Measurements from ENCODE around the gene TFDP2. TPM values are rescaled to one million over a fixed set of nuclear protein-coding genes. Genes with fewer than 3 reads are reported as not detected.

The TFDP2 gene
- total RNA-seq, 6 donors from 2014 or later, result 25.1 to 48.5 (median 30.8) TPM

DNA sequence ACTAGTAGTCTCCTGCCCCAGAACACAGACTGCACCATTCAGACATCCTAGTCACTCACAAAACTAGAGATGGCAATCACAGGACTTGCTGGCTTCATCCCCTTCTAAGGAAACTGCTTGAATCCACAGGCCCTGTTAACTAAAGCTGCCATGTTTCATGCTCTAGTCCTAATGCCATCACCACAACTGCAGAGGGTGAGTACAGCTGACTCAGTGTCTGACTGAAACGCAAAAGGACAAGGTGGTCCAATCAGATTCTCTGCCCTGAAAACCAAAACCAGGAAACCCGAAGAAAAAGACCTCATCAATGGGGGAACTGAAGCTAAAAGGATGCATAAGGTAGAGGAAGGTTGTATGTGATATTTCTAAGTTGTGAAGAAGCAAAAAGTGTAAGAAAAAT is 25.2 kb upstream of the TFDP2 start:
- H3K4me3 ChIP-seq, result no peak overlapping the region
- no peaks in the 10 kb centered on the region for H3K27me3 ChIP-seq
- H3K27ac ChIP-seq, result no peak overlapping the region
- DNase-seq (no peak), ATAC-seq (ENCODE audit: low FRiP score in 2 of 2) (no peak)
- peaks cover 4 to 75% (median 25%) of the 10 kb centered on the region in 4 donors for H3K36me3 ChIP-seq
- H3K4me1 ChIP-seq, result no peaks in the 10 kb centered on the region
- 91 to 96% methylated on average over 2 of the region's 2 CpGs for WGBS, 2 donors
- H3K9me3 ChIP-seq, result no peaks in the 10 kb centered on the region
- TF ChIP-seq, protein P1, sequence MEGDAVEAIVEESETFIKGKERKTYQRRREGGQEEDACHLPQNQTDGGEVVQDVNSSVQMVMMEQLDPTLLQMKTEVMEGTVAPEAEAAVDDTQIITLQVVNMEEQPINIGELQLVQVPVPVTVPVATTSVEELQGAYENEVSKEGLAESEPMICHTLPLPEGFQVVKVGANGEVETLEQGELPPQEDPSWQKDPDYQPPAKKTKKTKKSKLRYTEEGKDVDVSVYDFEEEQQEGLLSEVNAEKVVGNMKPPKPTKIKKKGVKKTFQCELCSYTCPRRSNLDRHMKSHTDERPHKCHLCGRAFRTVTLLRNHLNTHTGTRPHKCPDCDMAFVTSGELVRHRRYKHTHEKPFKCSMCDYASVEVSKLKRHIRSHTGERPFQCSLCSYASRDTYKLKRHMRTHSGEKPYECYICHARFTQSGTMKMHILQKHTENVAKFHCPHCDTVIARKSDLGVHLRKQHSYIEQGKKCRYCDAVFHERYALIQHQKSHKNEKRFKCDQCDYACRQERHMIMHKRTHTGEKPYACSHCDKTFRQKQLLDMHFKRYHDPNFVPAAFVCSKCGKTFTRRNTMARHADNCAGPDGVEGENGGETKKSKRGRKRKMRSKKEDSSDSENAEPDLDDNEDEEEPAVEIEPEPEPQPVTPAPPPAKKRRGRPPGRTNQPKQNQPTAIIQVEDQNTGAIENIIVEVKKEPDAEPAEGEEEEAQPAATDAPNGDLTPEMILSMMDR (IDR thresholded peaks at IDR 0.05), result no peak
- TF ChIP-seq POLR2A (IDR thresholded peaks at IDR 0.05) (no peak), EP300 (IDR thresholded peaks at IDR 0.05) (no peak), POLR2AphosphoS5 (IDR thresholded peaks at IDR 0.05) (no peak)

DNA sequence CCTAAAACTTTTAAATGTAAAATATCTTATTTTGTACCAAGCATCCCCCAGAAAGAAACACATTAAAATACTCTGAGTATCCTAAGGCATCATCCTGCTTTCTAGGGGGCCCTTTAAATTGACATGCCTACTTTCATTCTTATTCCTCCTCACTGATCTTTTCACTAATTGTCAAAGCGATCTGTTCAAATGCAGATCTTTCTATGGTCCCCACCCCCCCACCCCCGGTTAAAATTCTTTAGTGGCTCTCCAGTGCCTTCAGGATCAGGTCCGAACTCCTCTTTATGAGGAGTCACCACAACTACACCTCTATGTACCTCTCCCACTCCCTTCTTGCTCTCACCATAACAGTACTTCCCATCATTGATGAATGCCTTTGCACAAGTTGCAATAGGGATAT is 19.2 kb upstream of the TFDP2 start:
- WGBS, 2 donors, result 76 to 85% methylated on average over 3 of the region's 3 CpGs
- H3K36me3 ChIP-seq, result peaks cover 4 to 50% (median 17%) of the 10 kb centered on the region in 4 donors
- no peak for ATAC-seq (ENCODE audit: low FRiP score in 2 of 2)

DNA sequence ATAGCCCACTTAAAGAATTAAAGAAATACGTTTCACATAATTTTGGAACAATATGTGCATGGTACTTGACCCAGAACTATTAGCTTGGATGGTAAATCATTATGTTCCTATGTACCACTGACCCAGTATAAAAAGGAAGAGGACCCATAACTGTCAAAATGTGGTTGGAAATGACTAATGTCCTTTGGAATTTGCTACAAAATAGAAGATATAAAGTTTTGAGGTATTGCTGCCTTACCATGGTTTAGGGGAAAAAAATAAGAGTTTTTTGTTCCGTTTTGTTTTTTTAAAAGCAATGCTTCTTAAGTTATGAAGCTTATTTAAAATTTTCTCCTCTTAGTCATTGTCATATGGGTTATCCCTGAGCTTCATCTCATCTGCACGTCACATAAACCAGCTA is 15.8 kb upstream of the TFDP2 start:
- no peak for TF ChIP-seq EP300 (IDR thresholded peaks at IDR 0.05)
- no peak for TF ChIP-seq POLR2A (IDR thresholded peaks at IDR 0.05)
- TF ChIP-seq, protein P1 (IDR thresholded peaks at IDR 0.05), result no peak
- no peak for TF ChIP-seq POLR2AphosphoS5 (IDR thresholded peaks at IDR 0.05)
- H3K4me3 ChIP-seq, result no peak overlapping the region
- no peaks in the 10 kb centered on the region for H3K27me3 ChIP-seq
- WGBS, 2 donors, result 93 to 94% methylated on average over 3 of the region's 3 CpGs
- DNase-seq, result no peak
- H3K36me3 ChIP-seq, result peaks cover 4 to 33% (median 10%) of the 10 kb centered on the region in 4 donors
- H3K9me3 ChIP-seq, result no peaks in the 10 kb centered on the region
- no peaks in the 10 kb centered on the region for H3K4me1 ChIP-seq
- H3K27ac ChIP-seq, result no peak overlapping the region
- no peak for ATAC-seq (ENCODE audit: low FRiP score in 2 of 2)

More for the DNA sequence above, 19.2 kb upstream of the TFDP2 start:
- no peak overlapping the region for H3K4me3 ChIP-seq
- TF ChIP-seq POLR2AphosphoS5 (IDR thresholded peaks at IDR 0.05), result no peak
- no peak for TF ChIP-seq POLR2A (IDR thresholded peaks at IDR 0.05)
- TF ChIP-seq EP300 (IDR thresholded peaks at IDR 0.05), result no peak
- TF ChIP-seq, protein P1 (IDR thresholded peaks at IDR 0.05), result no peak
- DNase-seq, result no peak
- no peaks in the 10 kb centered on the region for H3K4me1 ChIP-seq
- H3K27me3 ChIP-seq, result no peaks in the 10 kb centered on the region
- H3K9me3 ChIP-seq, result no peaks in the 10 kb centered on the region
- H3K27ac ChIP-seq, result no peak overlapping the region

DNA sequence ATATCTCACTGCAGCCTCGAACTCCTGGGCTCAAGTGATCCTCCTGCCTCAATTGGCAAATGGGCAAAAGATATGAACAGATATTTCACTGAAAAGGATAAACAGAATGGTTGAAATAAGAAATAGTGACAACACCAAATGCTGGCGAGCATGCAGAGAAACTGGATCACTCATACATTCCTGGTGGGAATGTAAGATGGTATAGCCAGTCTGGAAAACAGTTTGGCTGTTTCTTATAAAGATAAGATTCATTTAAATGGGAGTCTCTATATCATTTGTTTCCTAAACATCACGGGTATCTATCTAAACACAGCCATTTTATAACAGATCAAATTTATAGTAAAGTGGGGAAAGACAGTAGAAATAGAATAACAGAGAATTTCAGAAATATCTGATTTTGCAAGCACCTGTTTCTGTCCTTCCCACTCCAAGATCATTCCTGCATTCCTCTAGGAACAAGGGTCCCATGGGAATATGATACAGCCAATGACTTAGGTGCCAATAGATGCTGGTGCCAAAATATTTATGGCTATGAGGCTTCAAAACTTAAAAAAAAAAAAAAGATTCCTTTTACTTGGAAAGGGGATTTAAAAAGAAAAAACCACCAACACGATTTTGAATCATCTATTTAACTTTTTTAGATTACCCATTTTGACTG is 9.9 kb upstream of the TFDP2 start:
- WGBS, 2 donors, result 88 to 90% methylated on average over 4 of the region's 4 CpGs
- H3K27ac ChIP-seq, result no peak overlapping the region
- H3K4me3 ChIP-seq, result no peak overlapping the region
- H3K36me3 ChIP-seq, result peaks cover 0 to 3% (median 1%) of the 10 kb centered on the region in 4 donors
- H3K27me3 ChIP-seq, result no peaks in the 10 kb centered on the region
- TF ChIP-seq EP300 (IDR thresholded peaks at IDR 0.05) (no peak), POLR2AphosphoS5 (IDR thresholded peaks at IDR 0.05) (no peak), POLR2A (IDR thresholded peaks at IDR 0.05) (no peak)
- TF ChIP-seq, protein P1 (IDR thresholded peaks at IDR 0.05), result no peak
- DNase-seq (no peak), ATAC-seq (ENCODE audit: low FRiP score in 2 of 2) (no peak)
- no peaks in the 10 kb centered on the region for H3K4me1 ChIP-seq
- no peaks in the 10 kb centered on the region for H3K9me3 ChIP-seq

DNA sequence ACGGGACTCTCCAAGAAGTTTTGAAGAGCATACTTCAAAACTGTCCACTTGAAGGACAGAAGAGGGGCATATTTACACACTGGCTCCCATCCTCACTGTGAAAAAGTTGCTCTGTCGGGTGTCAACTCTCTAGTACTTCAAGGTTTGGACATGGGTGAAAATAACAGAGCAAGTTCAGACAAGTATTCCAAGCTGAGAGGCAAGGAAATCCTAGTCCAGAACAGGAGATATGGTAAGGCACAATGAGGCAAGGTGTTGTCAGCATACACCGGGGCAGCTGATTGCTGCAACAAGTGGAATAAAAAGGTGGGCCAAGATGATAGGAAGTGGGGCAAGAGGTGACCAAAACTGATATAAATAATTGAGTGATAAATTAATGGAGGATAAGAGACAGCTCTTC is 4.8 kb upstream of the TFDP2 start:
- TF ChIP-seq POLR2A (IDR thresholded peaks at IDR 0.05) (no peak), POLR2AphosphoS5 (IDR thresholded peaks at IDR 0.05) (no peak), EP300 (IDR thresholded peaks at IDR 0.05) (no peak)
- TF ChIP-seq, protein P1 (IDR thresholded peaks at IDR 0.05), result no peak
- Histone ChIP-seq H3K36me3 (no peaks in the 10 kb centered on the region), H3K4me1 (peaks cover 0 to 5% (median 0%) of the 10 kb centered on the region in 4 donors), H3K9me3 (no peaks in the 10 kb centered on the region), H3K27me3 (no peaks in the 10 kb centered on the region), H3K27ac (no peak overlapping the region), H3K4me3 (no peak overlapping the region)
- DNase-seq (no peak), ATAC-seq (ENCODE audit: low FRiP score in 2 of 2) (no peak)
- WGBS, 2 donors, result 69 to 76% methylated on average over 3 of the region's 3 CpGs
